HPDE6-E6E7 (cell line): ENCODE data around the gene TROAP.
"Not testable (repeated sequence)": the region's sequence is repeated elsewhere in the genome, so short reads cannot be mapped to it uniquely, and the experiment has no call there.

Experiments
- DNase-seq: peaks from one replicate; pipeline ENCODE4 v3.0.0; 2011; ENCODE audit warnings: missing footprints; ENCODE audit errors: extremely low spot score

The TROAP gene

DNA sequence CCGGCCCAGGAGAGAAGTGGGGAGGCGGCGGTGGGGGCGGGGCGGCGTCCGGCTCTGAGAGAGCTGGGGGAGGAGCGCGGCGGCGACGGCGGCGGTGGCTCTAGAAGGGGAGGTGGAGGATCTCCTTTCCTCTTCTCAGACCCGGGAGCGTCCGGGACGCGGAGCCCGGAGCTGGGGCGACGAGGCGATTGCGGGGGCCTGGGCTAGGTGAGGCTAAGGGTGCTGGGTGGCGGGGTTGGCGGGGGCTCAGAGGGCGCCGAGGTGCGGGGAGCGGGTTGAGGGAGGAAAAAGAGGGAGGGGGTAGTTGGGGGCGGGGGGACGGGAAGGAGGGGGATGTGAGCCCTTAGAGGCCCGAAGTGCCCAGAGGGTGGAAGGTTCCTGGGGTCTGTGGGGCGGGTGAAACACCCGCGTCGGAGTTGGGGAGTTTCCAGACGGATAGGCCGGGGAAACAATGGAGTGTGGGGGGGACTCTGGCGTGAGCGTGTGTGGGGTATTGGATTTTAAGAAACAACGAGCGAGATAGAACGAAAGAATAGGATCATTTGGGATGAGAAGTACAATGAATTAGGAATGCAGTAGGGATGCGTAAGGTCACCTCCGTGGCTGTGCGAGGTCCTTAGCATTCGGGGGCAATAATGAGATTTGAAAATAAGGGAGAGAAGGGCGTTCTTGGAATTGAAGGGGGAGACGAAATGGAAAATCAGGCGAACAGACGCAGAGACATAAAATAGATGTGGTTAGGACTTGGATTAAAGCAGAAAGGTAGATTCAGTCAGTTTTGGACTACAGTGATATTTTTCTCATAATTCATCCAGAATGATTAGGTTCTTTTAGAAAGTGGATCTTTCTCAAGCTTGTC is 44.6 kb downstream of the TROAP start, which contains the start of gene SPATS2:
Gene SPATS2 (plus strand): TSS at position 82 of the 859 bp plus-strand sequence. CDS start 93,551 bp downstream, outside the sequence.
- DNase-seq = no peak

- DNase-seq = no peak
These were observed 45.2 kb downstream of the TROAP start for GRCh38 chr12:49368240-49368600.

GRCh38 chr12:49369411-49370145 is 46.5 kb downstream of the TROAP start:
- DNase-seq = no peak

- DNase-seq = no peak
These were observed 47.5 kb downstream of the TROAP start for GRCh38 chr12:49370539-49370938.

GRCh38 chr12:49375406-49375805 is 52.4 kb downstream of the TROAP start:
- DNase-seq = no peak

GRCh38 chr12:49377386-49377785 is 54.3 kb downstream of the TROAP start:
- DNase-seq = no peak

- not testable (repeated sequence) for DNase-seq
These were observed 57.1 kb downstream of the TROAP start for GRCh38 chr12:49380184-49380583.
